ENCODE results near the gene DPH6.
"Not testable (repeated sequence)": the region's sequence is repeated elsewhere in the genome, so short reads cannot be mapped to it uniquely, and the experiment has no call there.

The DPH6 gene

GRCh38 chr15:35485411-35485810 is 60.6 kb downstream of the DPH6 start:
- DNase-seq (ENCODE audit: low read depth), result no peak

DNA sequence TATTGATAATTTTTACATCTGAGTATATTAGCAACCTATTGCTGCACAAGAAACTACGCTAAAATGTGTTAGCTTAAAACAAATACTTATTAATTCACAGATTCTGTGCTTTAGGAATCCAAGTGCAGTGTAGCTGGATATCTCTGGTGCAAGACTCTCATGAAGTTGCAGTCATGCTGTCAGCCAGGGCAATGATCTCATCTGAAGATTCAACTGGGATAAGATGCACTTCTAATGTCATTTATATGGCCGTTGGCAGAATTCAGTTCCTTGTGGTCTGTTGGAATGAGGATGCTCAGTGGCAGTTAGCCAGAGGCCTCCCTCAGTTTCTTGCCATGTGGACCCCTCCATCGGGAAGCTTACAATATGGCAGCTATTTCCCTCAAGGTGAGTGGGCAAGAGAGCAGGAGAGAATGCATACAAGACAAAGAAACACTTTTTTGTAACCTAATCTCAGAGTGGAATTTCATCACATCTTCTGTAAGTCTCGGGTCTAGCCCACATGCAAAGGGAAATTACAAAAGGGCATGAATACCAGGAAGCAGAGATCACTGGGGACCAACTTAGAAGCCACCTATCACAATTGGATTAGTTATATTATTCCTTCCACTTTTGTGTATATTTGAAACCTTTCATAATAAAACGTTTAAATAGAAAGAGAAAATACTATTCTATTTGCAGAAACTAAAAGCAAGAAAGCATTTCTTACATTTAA is 61.6 kb downstream of the DPH6 start:
- no peak for DNase-seq (ENCODE audit: low read depth)

GRCh38 chr15:35481992-35482391 is 64.0 kb downstream of the DPH6 start:
- peak; percentile 48 for DNase-seq (ENCODE audit: low read depth)

- no peak for DNase-seq (ENCODE audit: low read depth)
Observed at GRCh38 chr15:35481064-35481463, 64.9 kb downstream of the DPH6 start.

- no peak for DNase-seq (ENCODE audit: low read depth)
Observed at GRCh38 chr15:35479423-35479822, 66.5 kb downstream of the DPH6 start.

DNA sequence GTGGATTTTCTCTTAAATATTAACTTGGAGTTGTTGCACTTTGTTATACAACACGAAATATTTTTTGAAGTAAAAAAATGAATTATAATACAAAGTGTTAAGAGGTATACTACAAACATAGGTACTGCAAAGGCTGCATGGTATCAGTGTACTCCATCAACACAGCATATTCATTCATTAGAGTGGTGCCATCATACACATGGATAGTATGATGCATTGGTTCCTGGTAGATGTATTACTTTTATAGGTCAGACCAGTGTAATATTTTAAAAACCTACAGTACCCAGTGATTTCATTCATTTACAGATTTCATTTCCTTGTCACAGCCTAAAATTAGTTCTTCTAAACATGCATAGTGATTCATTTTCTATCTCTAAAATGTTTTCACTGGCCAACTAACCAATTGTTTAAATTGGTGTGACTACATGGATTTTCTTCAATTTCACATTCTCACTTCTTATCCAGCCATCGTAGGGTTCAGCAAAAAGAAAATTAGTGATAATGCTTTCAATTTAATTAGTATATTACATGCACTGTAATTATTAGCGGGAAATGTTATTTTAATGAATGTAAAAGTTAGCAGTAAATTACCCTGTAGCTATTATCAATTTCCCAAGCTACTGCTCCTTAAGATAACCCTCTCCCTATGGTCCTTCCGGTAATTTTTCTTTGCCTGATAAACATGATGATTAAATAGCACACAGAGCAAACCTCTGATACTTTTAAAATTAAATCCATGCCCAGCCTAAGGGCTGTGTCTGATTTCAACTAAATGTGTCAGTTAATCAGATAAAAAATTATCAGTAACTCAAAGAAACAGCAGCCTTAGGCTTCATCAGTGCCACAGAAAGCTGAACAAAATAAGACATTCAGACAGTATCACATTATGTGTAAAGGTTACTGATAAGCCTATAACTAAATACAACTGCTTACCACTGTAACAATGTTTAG is 68.4 kb downstream of the DPH6 start:
- DNase-seq (ENCODE audit: low read depth), result no peak

DNA sequence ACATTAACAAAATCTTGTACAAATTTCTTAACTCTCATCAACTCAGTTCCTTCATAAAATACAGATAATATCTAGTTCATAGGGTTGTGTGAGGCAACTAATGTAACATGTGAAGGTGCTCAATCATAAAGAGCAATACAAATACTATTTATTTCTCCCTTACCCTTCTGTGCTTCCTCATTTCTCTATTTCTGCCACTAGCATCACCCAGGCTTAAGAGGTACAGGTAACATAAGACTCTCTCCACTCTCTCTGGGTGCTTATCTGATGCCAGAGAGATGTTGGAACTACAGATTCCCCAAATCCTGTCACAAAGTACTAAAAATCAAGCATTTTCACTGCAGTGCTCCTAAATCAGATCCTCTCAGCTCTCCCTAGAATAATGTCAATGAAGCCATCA is 74.9 kb downstream of the DPH6 start:
- DNase-seq (ENCODE audit: low read depth), result no peak

DNA sequence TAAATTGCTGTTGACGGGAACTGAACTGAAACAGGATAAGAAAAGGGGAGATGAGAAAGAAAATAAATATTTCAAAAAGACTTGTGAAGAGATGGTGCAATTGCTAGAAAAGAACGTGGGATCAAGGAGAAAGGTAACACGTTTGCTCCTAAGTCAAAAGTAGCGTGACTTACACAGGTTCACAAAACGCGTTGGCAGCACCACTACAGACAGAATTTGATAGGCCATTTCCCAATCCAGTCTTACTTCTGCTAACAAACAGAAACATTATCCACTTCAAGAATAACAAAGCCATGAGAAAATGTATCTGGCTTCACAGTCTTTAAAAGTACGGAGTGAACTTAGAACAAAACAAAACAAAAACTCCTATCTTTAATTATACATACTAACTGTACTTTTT is 75.5 kb downstream of the DPH6 start:
- no peak for DNase-seq (ENCODE audit: low read depth)

DNA sequence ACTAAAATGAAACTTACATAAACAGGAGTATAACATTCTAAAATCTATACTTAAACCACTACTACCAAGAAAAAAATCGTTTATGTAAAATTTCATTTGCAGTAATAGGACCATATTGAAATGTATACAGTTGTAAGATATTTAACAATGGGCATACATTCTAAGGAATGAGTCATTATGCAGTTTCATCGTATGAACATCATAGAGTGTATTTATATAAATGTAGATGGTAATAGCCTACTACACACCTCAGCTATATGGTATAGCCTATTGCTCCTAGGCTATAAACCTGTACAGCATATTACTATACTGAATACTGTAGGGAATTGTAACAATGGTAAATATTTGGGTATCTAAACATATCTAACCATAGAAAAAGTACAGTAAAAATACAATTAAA is 79.5 kb downstream of the DPH6 start:
- no peak for DNase-seq (ENCODE audit: low read depth)

DNA sequence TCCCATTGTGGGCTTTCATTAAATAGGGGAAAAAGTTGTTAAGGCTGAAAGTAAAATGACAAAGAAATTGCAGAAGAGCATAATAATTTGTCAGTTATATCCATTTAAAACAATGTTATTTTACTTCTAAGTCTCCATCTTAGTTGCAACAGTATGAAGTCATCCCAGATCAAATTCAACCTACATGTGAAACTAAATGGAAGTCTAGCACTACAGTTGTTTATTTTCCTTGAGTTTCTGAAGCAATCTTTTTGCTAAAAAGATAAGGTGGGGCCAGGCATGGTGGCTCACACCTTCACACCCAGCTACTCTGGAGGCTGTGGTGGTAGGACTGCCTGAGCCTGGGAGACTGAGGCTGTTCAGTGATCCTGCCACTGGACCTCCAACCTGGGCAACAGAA is 80.2 kb downstream of the DPH6 start:
- DNase-seq (ENCODE audit: low read depth), result no peak

DNA sequence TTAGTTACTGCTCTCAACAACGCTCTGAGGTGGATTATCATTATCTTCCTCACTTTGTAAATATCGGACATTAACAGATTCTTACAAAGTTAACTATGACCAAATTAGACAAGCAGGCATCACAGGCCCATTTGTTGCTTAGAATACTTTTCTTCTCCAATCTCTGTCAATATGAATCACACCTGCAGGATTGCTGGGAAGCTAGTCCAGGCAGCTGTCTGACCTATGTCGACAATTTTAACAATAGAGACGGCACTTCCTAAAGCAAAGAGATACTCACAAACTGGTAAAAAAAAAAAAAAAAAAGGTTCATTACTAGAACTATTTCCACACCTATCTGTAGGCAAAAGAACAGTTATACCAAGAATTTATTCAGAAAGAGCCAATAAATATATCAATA is 85.3 kb downstream of the DPH6 start:
- no peak for DNase-seq (ENCODE audit: low read depth)

DNA sequence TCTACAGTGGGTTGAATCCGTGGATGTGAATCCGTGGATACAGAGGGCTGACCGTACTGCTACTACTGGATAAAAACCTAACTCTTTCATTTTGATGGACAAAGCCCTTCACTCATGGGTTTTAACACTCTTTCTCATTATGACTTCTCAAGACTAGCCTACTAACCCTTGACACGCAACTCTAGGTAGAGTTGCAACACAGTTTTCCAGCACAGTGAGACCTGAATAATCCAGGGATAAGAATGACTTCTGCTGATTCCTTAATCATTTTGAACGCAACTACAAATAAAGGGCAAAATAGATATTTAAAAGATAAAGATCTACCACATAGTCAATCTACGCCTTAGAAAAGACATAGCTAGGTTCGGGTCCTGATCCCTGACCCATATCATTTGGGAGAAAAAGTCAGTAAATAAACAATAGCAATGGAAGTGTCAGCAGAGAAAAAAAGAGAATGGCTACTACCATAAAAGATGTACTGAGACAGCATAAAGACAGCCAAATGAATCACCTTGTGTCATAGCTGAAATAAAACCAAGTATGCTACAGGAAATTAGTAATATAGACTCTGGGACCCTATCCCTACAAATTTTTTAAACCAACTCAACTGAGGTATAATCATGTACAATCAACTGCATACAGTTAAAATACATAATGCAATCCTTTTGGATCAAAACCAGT is 87.6 kb downstream of the DPH6 start:
- no peak for DNase-seq (ENCODE audit: low read depth)

- no peak for DNase-seq (ENCODE audit: low read depth)
Observed at GRCh38 chr15:35455201-35455600, 90.8 kb downstream of the DPH6 start.

- no peak for DNase-seq (ENCODE audit: low read depth)
Observed at GRCh38 chr15:35450492-35450891, 95.5 kb downstream of the DPH6 start.

- DNase-seq (ENCODE audit: low read depth), result no peak
Observed at GRCh38 chr15:35448294-35448693, 97.7 kb downstream of the DPH6 start.

- no peak for DNase-seq (ENCODE audit: low read depth)
Observed at GRCh38 chr15:35445891-35446290, 100.1 kb downstream of the DPH6 start.

DNA sequence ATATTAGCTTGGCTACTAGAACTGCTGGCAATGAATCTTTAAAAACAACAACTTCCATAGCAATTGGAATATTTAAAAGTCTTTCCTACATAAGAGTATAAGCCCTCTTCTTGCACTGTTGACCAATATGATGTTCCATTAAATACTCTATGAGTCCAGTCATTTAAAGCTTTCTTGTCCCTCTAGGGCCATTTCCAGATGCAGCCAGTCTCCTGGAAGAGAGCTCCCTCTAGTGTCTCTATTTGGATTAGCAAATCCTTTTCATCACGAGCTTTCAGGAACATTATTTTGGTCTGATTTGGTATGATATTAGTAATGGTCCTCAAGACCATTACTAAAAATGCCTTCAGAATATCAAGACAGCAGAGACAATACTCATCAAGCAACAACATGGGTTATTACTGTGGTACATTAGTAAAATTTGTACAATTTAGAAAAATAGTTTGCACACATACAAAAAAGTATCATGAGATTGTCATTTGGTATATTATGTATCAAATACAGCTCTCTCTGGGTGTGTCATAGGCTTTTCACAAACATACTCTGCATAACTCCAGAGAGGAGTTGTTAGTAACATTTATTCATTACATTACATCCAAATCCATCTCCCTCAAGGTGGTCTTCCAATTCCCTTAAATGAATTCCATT is 101.3 kb downstream of the DPH6 start:
- no peak for DNase-seq (ENCODE audit: low read depth)

DNA sequence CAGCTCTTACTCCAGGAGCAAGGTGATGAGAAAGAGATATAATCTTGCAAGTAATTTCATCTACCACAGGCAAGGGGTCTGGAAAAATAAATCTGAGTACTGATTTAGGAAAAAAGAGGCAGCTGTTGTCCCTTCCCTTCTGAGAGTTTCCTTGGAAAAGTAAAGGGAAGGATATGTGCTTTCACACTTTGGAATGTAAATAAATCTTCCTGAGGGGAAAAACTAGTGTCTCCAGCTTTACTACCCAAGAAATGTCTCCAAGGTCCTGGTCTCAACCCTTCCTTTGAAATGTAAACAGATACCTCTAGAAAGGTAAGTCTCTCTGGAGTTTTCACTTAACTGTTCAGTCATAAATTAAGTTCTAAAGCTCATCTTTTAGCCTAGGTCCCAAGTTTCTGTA is 102.6 kb downstream of the DPH6 start:
- no peak for DNase-seq (ENCODE audit: low read depth)

DNA sequence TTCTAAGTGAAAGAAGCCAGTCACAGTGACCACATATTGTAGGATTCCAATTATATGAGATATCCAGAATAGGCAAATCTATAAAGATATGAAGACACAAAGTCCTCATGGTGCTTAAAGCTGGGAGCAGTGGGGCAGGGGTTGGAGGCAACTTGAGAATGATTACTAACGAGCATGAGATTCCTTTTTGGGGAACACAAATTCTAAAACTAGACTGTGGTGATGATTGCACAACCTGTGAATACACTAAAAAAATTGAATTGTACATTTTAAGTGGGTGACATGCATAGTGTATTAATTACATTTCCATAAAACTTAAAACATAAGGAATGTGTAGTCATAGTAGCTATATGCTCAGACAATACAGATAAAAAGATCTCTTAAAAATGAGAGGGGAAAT is 103.2 kb downstream of the DPH6 start:
- no peak for DNase-seq (ENCODE audit: low read depth)

DNA sequence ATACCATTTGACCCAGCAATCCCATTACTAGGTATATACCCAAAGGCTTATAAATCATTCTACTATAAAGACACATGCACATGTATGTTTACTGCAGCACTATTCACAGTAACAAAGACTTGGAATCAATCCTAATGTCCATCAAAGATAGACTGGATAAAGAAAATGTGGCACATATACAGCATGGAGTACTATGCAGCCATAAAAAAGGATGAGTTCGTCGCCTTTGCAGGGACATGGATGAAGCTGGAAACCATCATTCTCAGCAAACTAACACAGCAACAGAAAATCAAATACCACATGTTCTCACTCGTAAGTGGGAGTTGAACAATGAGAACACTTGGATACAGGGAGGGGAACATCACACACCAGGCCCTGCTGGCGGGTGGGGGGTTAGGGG is 104.7 kb downstream of the DPH6 start:
- not testable (repeated sequence) for DNase-seq (ENCODE audit: low read depth)

- no peak for DNase-seq (ENCODE audit: low read depth)
Observed at GRCh38 chr15:35440265-35440664, 105.7 kb downstream of the DPH6 start.

DNA sequence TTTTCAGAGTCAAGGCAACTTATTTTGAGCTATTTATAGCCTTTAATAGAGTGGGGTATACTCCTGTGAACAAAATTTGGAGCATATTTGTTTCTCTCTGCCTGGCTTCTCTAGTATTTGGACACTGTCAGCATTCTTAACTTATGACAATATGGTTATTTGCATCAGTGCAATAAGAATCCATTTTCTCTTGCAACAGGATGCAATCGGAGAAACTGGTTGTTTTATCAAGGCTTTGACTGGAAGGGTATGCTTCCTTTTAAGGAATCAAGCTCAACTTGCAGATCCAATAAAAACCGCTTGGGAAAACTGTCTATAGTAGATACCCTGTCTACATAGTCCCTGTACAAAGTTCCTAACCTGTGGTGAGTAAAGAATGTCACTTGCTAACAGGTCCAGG is 106.7 kb downstream of the DPH6 start:
- peak; percentile 91 for DNase-seq (ENCODE audit: low read depth)
